ENCODE results near the gene NTM. TPM values are rescaled to one million over a fixed set of nuclear protein-coding genes. Genes with fewer than 3 reads are reported as not detected.

NTM gene
- polyA plus RNA-seq, 1 experiment, result 33.6 TPM

- TF ChIP-seq CTCF (IDR thresholded peaks at IDR 0.05; ENCODE audit: insufficient read depth, low read depth, low read length), result no peak
- H3K27me3 ChIP-seq (ENCODE audit: control insufficient read depth, insufficient read depth, low read length), result no peaks in the 10 kb centered on the region; the same call in 1 of the 2 replicates
- no peak overlapping the region for H3K4me3 ChIP-seq (ENCODE audit: low read depth, low read length)
- DNase-seq (ENCODE audit: low read depth), result no peak
- POLR2A ChIA-PET, result no interaction called here
- CTCF ChIA-PET, result no interaction called here
- no peaks in the 10 kb centered on the region for H3K36me3 ChIP-seq (ENCODE audit: control insufficient read depth, insufficient read depth, low read length)
These were observed 421.8 kb downstream of the NTM start for GRCh38 chr11:131792243-131792642.

- DNase-seq (ENCODE audit: low read depth), result no peak
- Histone ChIP-seq H3K4me3 (ENCODE audit: low read depth, low read length) (no peak overlapping the region), H3K36me3 (ENCODE audit: control insufficient read depth, insufficient read depth, low read length) (no peaks in the 10 kb centered on the region), H3K27me3 (ENCODE audit: control insufficient read depth, insufficient read depth, low read length) (no peaks in the 10 kb centered on the region; the same call in 1 of the 2 replicates)
- ChIA-PET CTCF (no interaction called here), POLR2A (no interaction called here)
- no peak for TF ChIP-seq CTCF (IDR thresholded peaks at IDR 0.05; ENCODE audit: insufficient read depth, low read depth, low read length)
These were observed 425.7 kb downstream of the NTM start for GRCh38 chr11:131796089-131796488.

DNA sequence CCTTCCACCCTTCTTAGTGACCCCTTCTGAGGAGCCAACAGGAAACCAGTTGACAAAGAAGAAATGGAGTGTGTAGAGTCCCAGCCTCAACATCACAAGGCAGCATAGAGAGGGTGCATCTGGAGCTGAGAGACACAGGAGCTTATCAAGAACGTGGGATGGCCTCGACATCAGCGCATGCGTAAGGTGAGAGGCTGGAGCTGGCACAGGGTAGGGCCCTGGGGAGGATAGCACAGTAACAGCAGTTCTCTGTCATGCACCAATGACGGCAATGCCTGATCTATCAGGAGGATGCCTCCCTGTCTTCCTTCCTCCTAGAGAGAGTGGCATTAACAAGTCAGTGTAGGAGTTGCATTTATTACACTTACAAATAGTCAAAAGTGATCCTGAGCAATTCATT, 426.1 kb downstream of the NTM start:
- H3K4me3 ChIP-seq (ENCODE audit: low read depth, low read length), result no peak overlapping the region
- no peaks in the 10 kb centered on the region for H3K36me3 ChIP-seq (ENCODE audit: control insufficient read depth, insufficient read depth, low read length)
- no peaks in the 10 kb centered on the region; the same call in 1 of the 2 replicates for H3K27me3 ChIP-seq (ENCODE audit: control insufficient read depth, insufficient read depth, low read length)
- POLR2A ChIA-PET, result no interaction called here
- CTCF ChIA-PET, result no interaction called here
- no peak for TF ChIP-seq CTCF (IDR thresholded peaks at IDR 0.05; ENCODE audit: insufficient read depth, low read depth, low read length)
- no peak for DNase-seq (ENCODE audit: low read depth)

GRCh38 chr11:131800452-131800851, 430.0 kb downstream of the NTM start:
- Histone ChIP-seq H3K4me3 (ENCODE audit: low read depth, low read length) (no peak overlapping the region), H3K27me3 (ENCODE audit: control insufficient read depth, insufficient read depth, low read length) (peaks cover 12% of the 10 kb centered on the region), H3K36me3 (ENCODE audit: control insufficient read depth, insufficient read depth, low read length) (no peaks in the 10 kb centered on the region)
- DNase-seq (ENCODE audit: low read depth), result no peak
- ChIA-PET CTCF (no interaction called here), POLR2A (no interaction called here)
- no peak for TF ChIP-seq CTCF (IDR thresholded peaks at IDR 0.05; ENCODE audit: insufficient read depth, low read depth, low read length)

- Histone ChIP-seq H3K36me3 (ENCODE audit: control insufficient read depth, insufficient read depth, low read length) (no peaks in the 10 kb centered on the region), H3K4me3 (ENCODE audit: low read depth, low read length) (no peak overlapping the region), H3K27me3 (ENCODE audit: control insufficient read depth, insufficient read depth, low read length) (peaks cover 12% of the 10 kb centered on the region)
- no peak for DNase-seq (ENCODE audit: low read depth)
- CTCF ChIA-PET, result no interaction called here
- TF ChIP-seq CTCF (IDR thresholded peaks at IDR 0.05; ENCODE audit: insufficient read depth, low read depth, low read length), result no peak
- POLR2A ChIA-PET, result no interaction called here
These were observed 432.2 kb downstream of the NTM start for GRCh38 chr11:131802440-131803115.

Data from BJ (cell line).